Adrenal gland (tissue), 12 donors: ENCODE measurements around the gene PARP8. TPM values are rescaled to one million over a fixed set of nuclear protein-coding genes. Genes with fewer than 3 reads are reported as not detected.
"Not testable (repeated sequence)": the region's sequence is repeated elsewhere in the genome, so short reads cannot be mapped to it uniquely, and the experiment has no call there.

Source experiments
- DNase-seq, 7 donors: peaks; one replicate each; pipeline ENCODE4 v3.0.0-alpha.2; 2019 to 2020
- H3K27ac ChIP-seq, 5 donors: fragments of 200-600 bp; sonication (generic) in 4 of 5; 1 replicate in 3 of 5; 2 replicates in 2 of 5; pipeline versions ENCODE4 v1.5.1 to v1.8.0; 2016 to 2020; ENCODE audit warnings: mild to moderate bottlenecking in 1 of 5
- H3K27me3 ChIP-seq: fragments of 200-600 bp; 2 replicates; pipeline ENCODE4 v1.8.0; 2021
- H3K36me3 ChIP-seq, 2 donors: fragments of 200-600 bp; replicated peaks in 1 of 2; 1 replicate in 1 of 2; 2 replicates in 1 of 2; pipeline versions ENCODE4 v1.5.1 to v1.8.0; 2018 to 2022
- H3K4me1 ChIP-seq, 2 donors: fragments of 200-600 bp; replicated peaks in 1 of 2; 1 replicate in 1 of 2; 2 replicates in 1 of 2; pipeline versions ENCODE4 v1.5.1 to v1.8.0; 2018 to 2021
- H3K4me3 ChIP-seq, 4 donors: fragments of 200-600 bp; sonication (generic) in 3 of 4; one replicate each; pipeline ENCODE4 v1.5.1; 2016 to 2018
- H3K9me3 ChIP-seq, 3 donors: fragments of 200-600 bp; sonication (generic) in 1 of 3; replicated peaks in 1 of 3; 1 replicate in 2 of 3; 2 replicates in 1 of 3; pipeline versions ENCODE4 v1.5.1 to v1.8.0; 2016 to 2021
- CTCF ChIP-seq, 6 experiments: fragments of 450-650 bp in 4 of 6; fragments of 200-600 bp in 2 of 6; sonication (generic) in 1 of 6; IDR thresholded peaks; 1 replicate in 5 of 6; 2 replicates in 1 of 6; pipeline versions ENCODE4 v1.5.1 to v1.8.0; 2016 to 2021; ENCODE audit warnings: antibody characterized with exemption in 6 of 6, mild to moderate bottlenecking in 2 of 6, moderate library complexity in 1 of 6
- POLR2A ChIP-seq, 2 donors: fragments of 450-650 bp; IDR thresholded peaks; one replicate each; pipeline ENCODE4 v1.6.1; 2017; ENCODE audit warnings: antibody characterized with exemption in 2 of 2, mild to moderate bottlenecking in 2 of 2, moderate library complexity in 1 of 2
- WGBS, 4 donors: extraction: QIAGEN DNeasy Blood & Tissue Kit in 2 of 4; methylation state at CpG; one replicate each; pipeline versions ENCODE4 v1.1.5 to v1.1.7; 2013 to 2017; 5-methylcytosine and 5-hydroxymethylcytosine counted together
- intact Hi-C, 2 donors: fragments of 100-400 bp; cut with DNase I; formaldehyde crosslinking; loops; one replicate each; pipeline versions ENCODE4 v1.14.1 to v1.15.0; 2022 to 2023
- polyA plus RNA-seq, 3 donors: library from polyadenylated mRNA; stranded (reverse); fragments of 200-250 nt in 2 of 3; fragments of 350-450 nt in 1 of 3; fragmentation: Illumina TruSeq in 1 of 3; extraction: RNeasy Lipid Tissue Mini Kit (QIAGEN cat#74804) in 1 of 3; gene quantifications; one replicate each; pipeline ENCODE4 v1.2.3, GENCODE V29; 2013 to 2014
- total RNA-seq, 9 donors: library from RNA; depleted of rRNA in 4 of 9; stranded (reverse); fragments of >200 nt in 4 of 9; fragments of 120-200 nt in 1 of 9; fragmentation: NEBNext Ultra II Directional in 1 of 9; extraction: Animal tissue kit (Norgen Biotek cat#: 25700) in 1 of 9; gene quantifications; one replicate each; pipeline versions ENCODE4 v1.1.0 to v1.2.4, GENCODE V29; 2013 to 2023
- donor health status: healthy with polysubstance abuse.
- donor health status: Bipolar disorder and iron deficiency.
- donor health status: DM: yes; HTN: yes; CAD: no.
- donor health status: DM: no; HTN: no; CAD: no.
- donor health status: DM: no; HTN: no; CAD: no.
- donor health status: DM: yes; HTN: yes; CAD: no.

The PARP8 gene
- total and polyA plus RNA-seq, 12 donors, result 7.5 to 41.8 (median 24.0) TPM

DNA sequence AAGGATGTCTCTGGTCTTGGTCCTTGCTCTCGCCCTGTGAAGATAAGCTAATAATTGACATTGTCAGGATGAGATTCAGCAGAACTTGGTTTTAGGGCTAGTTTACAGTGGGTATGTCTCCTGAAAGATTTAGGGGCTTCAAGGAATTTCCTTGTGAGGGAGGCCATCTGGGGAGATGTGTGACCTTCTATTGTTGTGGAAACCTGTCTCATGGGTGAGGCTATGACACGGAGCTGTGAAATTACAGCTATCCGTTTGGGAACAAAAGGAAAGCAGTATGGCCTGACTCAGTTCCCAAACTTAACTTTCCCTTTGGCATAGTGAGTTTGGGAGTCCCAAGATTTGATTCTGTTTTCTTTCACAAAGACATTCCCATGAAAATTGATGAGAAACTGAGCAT, 142.0 kb downstream of the PARP8 start:
- no peaks in the 10 kb centered on the region for H3K4me1 ChIP-seq
- H3K9me3 ChIP-seq, result peaks cover 0 to 5% (median 0%) of the 10 kb centered on the region in 3 donors
- no peak for DNase-seq
- no peaks in the 10 kb centered on the region for H3K36me3 ChIP-seq
- WGBS, 4 donors, result 84 to 93% (median 89%) methylated on average over 3 of the region's 3 CpGs
- H3K27me3 ChIP-seq, result no peaks in the 10 kb centered on the region
- no peak for TF ChIP-seq POLR2A (IDR thresholded peaks at IDR 0.05)
- TF ChIP-seq CTCF (IDR thresholded peaks at IDR 0.05), result no peak
- intact Hi-C loops, result no loop called here
- no peak overlapping the region for H3K4me3 ChIP-seq
- H3K27ac ChIP-seq, result no peak overlapping the region

DNA sequence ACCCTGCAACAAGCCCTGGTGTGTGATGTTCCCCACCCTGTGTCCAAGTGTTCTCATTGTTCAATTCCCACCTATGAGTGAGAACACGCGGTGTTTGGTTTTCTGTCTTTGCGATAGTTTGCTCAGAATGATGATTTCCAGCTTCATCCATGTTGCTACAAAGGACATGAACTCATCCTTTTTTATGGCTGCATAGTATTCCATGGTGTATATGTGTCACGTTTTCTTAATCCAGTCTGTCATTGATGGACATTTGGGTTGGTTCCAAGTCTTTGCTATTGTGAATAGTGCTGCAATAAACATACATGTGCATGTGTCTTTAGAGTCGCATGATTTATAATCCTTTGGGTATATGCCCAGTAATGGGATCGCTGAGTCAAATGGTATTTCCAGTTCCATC, 145.3 kb downstream of the PARP8 start:
- H3K36me3 ChIP-seq, H3K9me3 ChIP-seq, H3K27ac ChIP-seq, DNase-seq, intact Hi-C loops, H3K4me3 ChIP-seq, H3K27me3 ChIP-seq, H3K4me1 ChIP-seq: not testable (repeated sequence)
- WGBS, 4 donors, result 89 to 96% (median 95%) methylated on average over 6 of the region's 6 CpGs

GRCh38 chr5:50813691-50814090, 147.3 kb downstream of the PARP8 start:
- H3K36me3 ChIP-seq, result no peaks in the 10 kb centered on the region
- no peaks in the 10 kb centered on the region for H3K9me3 ChIP-seq
- no peak for TF ChIP-seq POLR2A (IDR thresholded peaks at IDR 0.05)
- intact Hi-C loops, result no loop called here
- no peaks in the 10 kb centered on the region for H3K4me1 ChIP-seq
- no peak overlapping the region for H3K4me3 ChIP-seq
- H3K27ac ChIP-seq, result no peak overlapping the region
- WGBS, 4 donors, result 67 to 81% (median 76%) methylated on average over 3 of the region's 3 CpGs
- DNase-seq, result no peak
- H3K27me3 ChIP-seq, result no peaks in the 10 kb centered on the region

DNA sequence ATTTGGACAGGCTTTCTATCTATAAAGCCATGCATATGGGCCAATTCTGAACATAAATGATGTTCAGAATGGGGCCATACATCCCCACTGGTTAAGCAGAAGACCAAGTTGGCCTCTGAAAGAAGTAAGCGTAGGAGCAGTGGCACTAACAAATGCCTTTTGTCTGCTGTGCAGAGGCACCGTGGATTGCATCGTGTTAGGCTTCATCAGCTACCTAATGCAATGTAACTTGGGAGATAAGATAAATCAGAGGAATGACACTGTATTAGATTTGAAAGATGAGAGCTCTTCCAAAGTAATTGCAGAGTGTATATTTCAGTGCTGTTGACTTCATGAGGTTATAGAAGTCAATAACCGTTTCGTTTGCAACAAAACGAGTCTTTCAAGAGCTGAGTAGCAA, 148.1 kb downstream of the PARP8 start:
- no peaks in the 10 kb centered on the region for H3K27me3 ChIP-seq
- intact Hi-C loops, result no loop called here
- no peaks in the 10 kb centered on the region for H3K4me1 ChIP-seq
- H3K27ac ChIP-seq, result no peak overlapping the region
- no peaks in the 10 kb centered on the region for H3K9me3 ChIP-seq
- WGBS, 4 donors, result 82 to 88% (median 86%) methylated on average over 6 of the region's 6 CpGs
- no peak for DNase-seq
- no peak for TF ChIP-seq CTCF (IDR thresholded peaks at IDR 0.05)
- no peak for TF ChIP-seq POLR2A (IDR thresholded peaks at IDR 0.05)
- H3K36me3 ChIP-seq, result no peaks in the 10 kb centered on the region
- no peak overlapping the region for H3K4me3 ChIP-seq

DNA sequence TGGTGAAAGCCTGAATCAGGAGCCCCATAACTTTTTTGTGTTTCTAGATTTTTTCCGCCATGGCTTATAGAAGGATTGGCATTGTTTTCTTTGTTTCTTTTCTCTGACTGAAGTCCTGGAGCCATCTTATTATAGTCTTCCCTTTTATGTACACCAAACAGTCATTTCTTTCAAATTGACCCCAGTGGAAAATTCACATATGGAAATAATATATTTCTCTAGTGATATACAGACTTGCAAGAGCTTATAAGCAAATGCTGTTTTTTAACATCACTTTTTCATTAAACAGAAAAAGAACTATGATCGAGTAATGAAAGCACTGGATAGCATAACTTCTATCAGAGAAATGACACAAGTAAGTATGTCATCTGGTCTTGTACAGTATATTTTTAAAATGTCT, 155.6 kb downstream of the PARP8 start:
- intact Hi-C loops, result no loop called here
- no peak for DNase-seq
- H3K27me3 ChIP-seq, result no peaks in the 10 kb centered on the region
- no peak for TF ChIP-seq CTCF (IDR thresholded peaks at IDR 0.05)
- no peak for TF ChIP-seq POLR2A (IDR thresholded peaks at IDR 0.05)
- no peaks in the 10 kb centered on the region for H3K36me3 ChIP-seq
- H3K9me3 ChIP-seq, result no peaks in the 10 kb centered on the region
- no peak overlapping the region for H3K4me3 ChIP-seq
- 93 to 95% (median 95%) methylated on average over 2 of the region's 2 CpGs for WGBS, 4 donors
- no peaks in the 10 kb centered on the region for H3K4me1 ChIP-seq
- no peak overlapping the region for H3K27ac ChIP-seq
